ENCODE results near the gene COL4A2.

DNA sequence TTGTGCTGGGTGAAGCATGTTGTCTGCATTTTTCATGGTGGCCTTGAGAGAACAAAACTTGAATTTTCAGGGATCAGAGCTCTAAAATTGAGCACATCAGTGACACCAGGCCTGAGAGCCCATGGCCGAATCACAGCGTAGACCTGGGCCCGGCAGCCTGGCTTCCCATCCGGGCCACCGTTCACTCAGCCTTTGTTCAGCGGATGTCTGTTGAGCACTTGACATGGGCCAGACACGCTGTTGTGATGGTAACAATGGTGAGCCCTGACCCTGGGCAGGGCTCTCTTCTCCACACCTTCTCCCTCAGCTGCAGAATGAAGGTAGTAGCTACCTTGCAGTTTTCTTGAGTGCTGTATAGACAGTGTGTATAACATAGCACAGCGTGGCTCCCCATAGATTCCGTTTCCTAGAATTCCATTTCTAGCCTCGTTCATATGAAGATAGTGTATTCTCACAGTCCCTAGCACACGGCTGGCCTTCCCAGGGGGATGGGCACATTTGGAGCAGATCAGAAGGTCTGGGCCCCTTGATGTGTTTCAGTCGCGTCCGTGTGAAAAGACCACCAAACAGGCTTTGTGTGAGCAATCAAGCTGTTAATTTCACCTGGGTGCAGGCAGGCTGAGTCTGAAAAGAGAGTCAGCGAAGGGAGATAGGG lies 179.1 kb downstream of the COL4A2 start:
- TF ChIP-seq CTCF (optimal IDR thresholded peaks at IDR 0.05 in 1 of 3, IDR thresholded peaks at IDR 0.05 in 1 of 3, conservative IDR thresholded peaks at IDR 0.05 in 1 of 3; ENCODE audit: extremely low read depth in 1 of 3, insufficient read depth in 2 of 3, low read length in 3 of 3) (no peak), EZH2 (IDR thresholded peaks at IDR 0.05; ENCODE audit: low read length) (no peak)

Data from keratinocyte (primary cell).